ENCODE data around the gene SLC17A6.

Gene SLC17A6

DNA sequence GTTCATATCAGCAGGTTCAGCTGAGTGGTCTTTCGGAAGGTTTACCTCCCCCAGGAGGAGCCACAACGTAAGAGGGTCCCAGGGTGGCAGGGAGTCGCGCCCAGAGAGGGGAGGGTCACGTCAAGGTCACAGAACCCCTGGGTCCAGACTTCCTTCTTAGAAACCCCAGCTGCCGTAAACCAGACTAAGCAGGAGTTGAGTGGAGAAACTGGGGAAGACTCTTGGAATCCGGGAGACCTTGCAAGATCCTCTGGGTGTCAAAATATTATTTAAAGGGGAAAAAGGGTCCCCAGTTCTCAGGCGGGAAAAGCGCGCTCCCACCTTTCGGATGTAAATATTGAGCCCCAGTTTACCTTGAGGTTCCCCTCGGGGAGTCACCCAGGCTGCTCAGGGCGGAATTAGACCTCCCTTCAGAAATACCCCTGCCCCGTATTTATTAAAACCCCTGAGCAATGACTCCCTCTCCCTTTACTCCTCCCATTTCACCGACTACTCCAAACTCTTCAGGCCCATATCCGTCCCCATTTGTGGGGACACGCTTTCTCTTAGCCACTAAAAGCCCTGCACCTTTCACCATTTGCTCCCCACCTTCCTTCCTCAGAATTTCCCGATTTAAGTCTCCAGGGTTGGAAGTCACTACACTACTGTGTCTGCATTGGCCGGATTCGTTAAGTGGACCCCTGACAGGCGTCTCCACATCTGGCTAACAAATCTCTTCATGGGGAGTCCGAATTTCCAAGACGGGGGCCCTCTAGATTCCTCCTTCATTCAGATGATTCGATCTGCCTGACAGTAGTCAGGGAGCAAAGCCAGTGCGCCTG is 4.2 kb downstream of the SLC17A6 start:
- in situ Hi-C loops (cut with HindIII; ENCODE audit: low pct_ligation_motif_present, low sequenced_read_pairs): no loop called here
- H3K27me3 ChIP-seq (replicated peaks): peaks cover 55% of the 10 kb centered on the region

GRCh38 chr11:22343032-22343324 is 4.8 kb downstream of the SLC17A6 start:
- TF ChIP-seq, protein P1, sequence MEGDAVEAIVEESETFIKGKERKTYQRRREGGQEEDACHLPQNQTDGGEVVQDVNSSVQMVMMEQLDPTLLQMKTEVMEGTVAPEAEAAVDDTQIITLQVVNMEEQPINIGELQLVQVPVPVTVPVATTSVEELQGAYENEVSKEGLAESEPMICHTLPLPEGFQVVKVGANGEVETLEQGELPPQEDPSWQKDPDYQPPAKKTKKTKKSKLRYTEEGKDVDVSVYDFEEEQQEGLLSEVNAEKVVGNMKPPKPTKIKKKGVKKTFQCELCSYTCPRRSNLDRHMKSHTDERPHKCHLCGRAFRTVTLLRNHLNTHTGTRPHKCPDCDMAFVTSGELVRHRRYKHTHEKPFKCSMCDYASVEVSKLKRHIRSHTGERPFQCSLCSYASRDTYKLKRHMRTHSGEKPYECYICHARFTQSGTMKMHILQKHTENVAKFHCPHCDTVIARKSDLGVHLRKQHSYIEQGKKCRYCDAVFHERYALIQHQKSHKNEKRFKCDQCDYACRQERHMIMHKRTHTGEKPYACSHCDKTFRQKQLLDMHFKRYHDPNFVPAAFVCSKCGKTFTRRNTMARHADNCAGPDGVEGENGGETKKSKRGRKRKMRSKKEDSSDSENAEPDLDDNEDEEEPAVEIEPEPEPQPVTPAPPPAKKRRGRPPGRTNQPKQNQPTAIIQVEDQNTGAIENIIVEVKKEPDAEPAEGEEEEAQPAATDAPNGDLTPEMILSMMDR (IDR thresholded peaks at IDR 0.05; ENCODE audit: low read depth, low read length, missing control alignments): no peak
- no peaks in the 10 kb centered on the region for H3K36me3 ChIP-seq (replicated peaks)
- peaks cover 53% of the 10 kb centered on the region for H3K27me3 ChIP-seq (replicated peaks)
- H3K27ac ChIP-seq: no peak overlapping the region
- DNase-seq: no peak
- in situ Hi-C loops (cut with HindIII; ENCODE audit: low pct_ligation_motif_present, low sequenced_read_pairs): no loop called here
- no peak overlapping the region for H3K4me3 ChIP-seq (ENCODE audit: low read depth, low read length)

More for the DNA sequence above, 4.2 kb downstream of the SLC17A6 start:
- Histone ChIP-seq H3K4me3 (ENCODE audit: low read depth, low read length) (no peak overlapping the region), H3K36me3 (replicated peaks) (no peaks in the 10 kb centered on the region), H3K27ac (no peak overlapping the region)
- no peak for DNase-seq
- TF ChIP-seq, protein P1 (IDR thresholded peaks at IDR 0.05; ENCODE audit: low read depth, low read length, missing control alignments): no peak

GRCh38 chr11:22343371-22344032 is 5.3 kb downstream of the SLC17A6 start:
- in situ Hi-C loops (cut with HindIII; ENCODE audit: low pct_ligation_motif_present, low sequenced_read_pairs): no loop called here
- TF ChIP-seq, protein P1 (IDR thresholded peaks at IDR 0.05; ENCODE audit: low read depth, low read length, missing control alignments): no peak
- Histone ChIP-seq H3K27ac (no peak overlapping the region), H3K4me3 (ENCODE audit: low read depth, low read length) (no peak overlapping the region), H3K36me3 (replicated peaks) (no peaks in the 10 kb centered on the region), H3K27me3 (replicated peaks) (peaks cover 48% of the 10 kb centered on the region)
- DNase-seq: no peak

DNA sequence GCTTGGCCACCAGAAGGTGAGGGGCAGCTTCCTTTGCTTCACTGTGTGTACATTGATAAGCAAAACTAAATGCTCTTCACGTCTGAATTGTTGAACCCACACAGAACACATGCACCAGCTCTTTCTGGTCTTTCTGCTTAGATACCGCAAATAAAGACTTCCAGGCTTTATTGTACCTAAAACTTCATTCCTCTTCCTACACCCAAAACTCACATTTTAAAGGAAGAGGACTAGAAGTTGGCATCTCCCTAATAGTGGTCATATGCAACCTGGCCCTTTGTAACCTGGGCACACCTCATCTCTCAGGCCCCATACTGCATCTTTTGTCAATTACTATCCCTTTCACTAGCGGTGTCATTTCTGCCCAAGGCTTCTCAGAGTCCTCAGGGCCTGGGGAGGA is 5.9 kb downstream of the SLC17A6 start:
- H3K27me3 ChIP-seq (replicated peaks): peaks cover 45% of the 10 kb centered on the region
- no peak for DNase-seq
- H3K27ac ChIP-seq: no peak overlapping the region
- H3K4me3 ChIP-seq (ENCODE audit: low read depth, low read length): no peak overlapping the region
- in situ Hi-C loops (cut with HindIII; ENCODE audit: low pct_ligation_motif_present, low sequenced_read_pairs): no loop called here
- H3K36me3 ChIP-seq (replicated peaks): no peaks in the 10 kb centered on the region
- TF ChIP-seq, protein P1 (IDR thresholded peaks at IDR 0.05; ENCODE audit: low read depth, low read length, missing control alignments): no peak

GRCh38 chr11:22346282-22346681 is 8.1 kb downstream of the SLC17A6 start:
- Histone ChIP-seq H3K27me3 (replicated peaks) (peaks cover 28% of the 10 kb centered on the region), H3K27ac (no peak overlapping the region), H3K4me3 (ENCODE audit: low read depth, low read length) (no peak overlapping the region), H3K36me3 (replicated peaks) (no peaks in the 10 kb centered on the region)
- TF ChIP-seq, protein P1 (IDR thresholded peaks at IDR 0.05; ENCODE audit: low read depth, low read length, missing control alignments): no peak
- in situ Hi-C loops (cut with HindIII; ENCODE audit: low pct_ligation_motif_present, low sequenced_read_pairs): no loop called here
- DNase-seq: no peak
